Loucy (cell line): Measurements from ENCODE around the gene SULT2B1.

Experiments used
- H2AFZ ChIP-seq: fragments of 200-600 bp; sonication (generic); 2 replicates; pipeline ENCODE4 v1.6.0; 2016; ENCODE audit warnings: antibody characterized with exemption, mild to moderate bottlenecking, low read length, moderate library complexity
- H3F3A ChIP-seq: fragments of 200-600 bp; 2 replicates; pipeline ENCODE4 v1.6.0; 2016; ENCODE audit warnings: antibody characterized with exemption, low read depth, mild to moderate bottlenecking
- H3K27me3 ChIP-seq: fragments of 200-600 bp; sonication (generic); 2 replicates; pipeline ENCODE4 v1.6.1; 2014; ENCODE audit warnings: low read length, mild to moderate bottlenecking; ENCODE audit not compliant: insufficient read depth, poor library complexity, severe bottlenecking
- H3K36me3 ChIP-seq: fragments of 200-600 bp; sonication (generic); 2 replicates; pipeline ENCODE4 v1.6.1; 2016; ENCODE audit warnings: low read length; ENCODE audit not compliant: insufficient read depth
- H3K4me1 ChIP-seq: fragments of 200-600 bp; sonication (generic); 2 replicates; pipeline ENCODE4 v1.5.1; 2014; ENCODE audit warnings: low read length, mild to moderate bottlenecking; ENCODE audit not compliant: insufficient read depth, poor library complexity, severe bottlenecking
- H3K4me2 ChIP-seq: fragments of 200-600 bp; sonication (generic); 2 replicates; pipeline ENCODE4 v1.6.0; 2014; ENCODE audit warnings: antibody characterized with exemption, low read length, low read depth, mild to moderate bottlenecking; ENCODE audit not compliant: poor library complexity, severe bottlenecking
- H3K4me3 ChIP-seq: fragments of 200-600 bp; sonication (generic); 2 replicates; pipeline ENCODE4 v1.5.1; 2014; ENCODE audit warnings: low read length, mild to moderate bottlenecking, mixed read lengths; ENCODE audit not compliant: poor library complexity, severe bottlenecking
- H3K79me2 ChIP-seq: fragments of 200-600 bp; sonication (generic); 2 replicates; pipeline ENCODE4 v1.6.1; 2014; ENCODE audit warnings: low read length; ENCODE audit not compliant: insufficient read depth
- H3K9ac ChIP-seq: fragments of 200-600 bp; sonication (generic); 2 replicates; pipeline ENCODE4 v1.6.0; 2014; ENCODE audit warnings: mild to moderate bottlenecking, low read depth, low read length, moderate library complexity; ENCODE audit not compliant: poor library complexity, severe bottlenecking
- H3K9me2 ChIP-seq: fragments of 200-600 bp; sonication (generic); replicated peaks from 2 replicates; pipeline ENCODE4 v1.6.1; 2016; ENCODE audit warnings: low read depth, low read length, mixed read lengths
- H3K9me3 ChIP-seq: fragments of 200-600 bp; sonication (generic); 2 replicates; pipeline ENCODE4 v1.6.1; 2014; ENCODE audit warnings: mild to moderate bottlenecking, antibody characterized with exemption, low read length, low read depth; ENCODE audit not compliant: insufficient read depth
- H4K20me1 ChIP-seq: fragments of 200-600 bp; sonication (generic); 2 replicates; pipeline ENCODE4 v1.6.0; 2014; ENCODE audit warnings: antibody characterized with exemption, low read length, mild to moderate bottlenecking; ENCODE audit not compliant: insufficient read depth, poor library complexity, severe bottlenecking
- EZH2phosphoT487 ChIP-seq: fragments of 200-600 bp; IDR thresholded peaks from 2 replicates; pipeline ENCODE4 v1.6.1; 2018; ENCODE audit warnings: antibody characterized with exemption, mild to moderate bottlenecking, moderate library complexity, borderline replicate concordance
- TF ChIP-seq, protein P1 (sequence below): fragments of 200-600 bp; sonication (generic); conservative IDR thresholded peaks from 2 replicates; pipeline ENCODE4 v1.5.1; 2014; ENCODE audit warnings: mild to moderate bottlenecking, antibody characterized with exemption, low read length

SULT2B1 gene

GRCh38 chr19:48552406-48553322 is 692 bp downstream of the SULT2B1 start:
- H3K36me3 ChIP-seq, result no peaks in the 10 kb centered on the region
- H2AFZ ChIP-seq, result no peak overlapping the region
- H3K27me3 ChIP-seq, result no peaks in the 10 kb centered on the region
- H3K4me2 ChIP-seq, result no peak overlapping the region
- no peaks in the 10 kb centered on the region for H3F3A ChIP-seq
- no peak overlapping the region for H3K4me3 ChIP-seq
- TF ChIP-seq EZH2phosphoT487, result no peak
- TF ChIP-seq, protein P1, sequence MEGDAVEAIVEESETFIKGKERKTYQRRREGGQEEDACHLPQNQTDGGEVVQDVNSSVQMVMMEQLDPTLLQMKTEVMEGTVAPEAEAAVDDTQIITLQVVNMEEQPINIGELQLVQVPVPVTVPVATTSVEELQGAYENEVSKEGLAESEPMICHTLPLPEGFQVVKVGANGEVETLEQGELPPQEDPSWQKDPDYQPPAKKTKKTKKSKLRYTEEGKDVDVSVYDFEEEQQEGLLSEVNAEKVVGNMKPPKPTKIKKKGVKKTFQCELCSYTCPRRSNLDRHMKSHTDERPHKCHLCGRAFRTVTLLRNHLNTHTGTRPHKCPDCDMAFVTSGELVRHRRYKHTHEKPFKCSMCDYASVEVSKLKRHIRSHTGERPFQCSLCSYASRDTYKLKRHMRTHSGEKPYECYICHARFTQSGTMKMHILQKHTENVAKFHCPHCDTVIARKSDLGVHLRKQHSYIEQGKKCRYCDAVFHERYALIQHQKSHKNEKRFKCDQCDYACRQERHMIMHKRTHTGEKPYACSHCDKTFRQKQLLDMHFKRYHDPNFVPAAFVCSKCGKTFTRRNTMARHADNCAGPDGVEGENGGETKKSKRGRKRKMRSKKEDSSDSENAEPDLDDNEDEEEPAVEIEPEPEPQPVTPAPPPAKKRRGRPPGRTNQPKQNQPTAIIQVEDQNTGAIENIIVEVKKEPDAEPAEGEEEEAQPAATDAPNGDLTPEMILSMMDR, result no peak
- no peaks in the 10 kb centered on the region for H3K9me2 ChIP-seq
- no peaks in the 10 kb centered on the region for H3K79me2 ChIP-seq
- H4K20me1 ChIP-seq, result no peaks in the 10 kb centered on the region
- H3K9ac ChIP-seq, result no peak overlapping the region
- H3K9me3 ChIP-seq, result no peaks in the 10 kb centered on the region
- H3K4me1 ChIP-seq, result no peaks in the 10 kb centered on the region

DNA sequence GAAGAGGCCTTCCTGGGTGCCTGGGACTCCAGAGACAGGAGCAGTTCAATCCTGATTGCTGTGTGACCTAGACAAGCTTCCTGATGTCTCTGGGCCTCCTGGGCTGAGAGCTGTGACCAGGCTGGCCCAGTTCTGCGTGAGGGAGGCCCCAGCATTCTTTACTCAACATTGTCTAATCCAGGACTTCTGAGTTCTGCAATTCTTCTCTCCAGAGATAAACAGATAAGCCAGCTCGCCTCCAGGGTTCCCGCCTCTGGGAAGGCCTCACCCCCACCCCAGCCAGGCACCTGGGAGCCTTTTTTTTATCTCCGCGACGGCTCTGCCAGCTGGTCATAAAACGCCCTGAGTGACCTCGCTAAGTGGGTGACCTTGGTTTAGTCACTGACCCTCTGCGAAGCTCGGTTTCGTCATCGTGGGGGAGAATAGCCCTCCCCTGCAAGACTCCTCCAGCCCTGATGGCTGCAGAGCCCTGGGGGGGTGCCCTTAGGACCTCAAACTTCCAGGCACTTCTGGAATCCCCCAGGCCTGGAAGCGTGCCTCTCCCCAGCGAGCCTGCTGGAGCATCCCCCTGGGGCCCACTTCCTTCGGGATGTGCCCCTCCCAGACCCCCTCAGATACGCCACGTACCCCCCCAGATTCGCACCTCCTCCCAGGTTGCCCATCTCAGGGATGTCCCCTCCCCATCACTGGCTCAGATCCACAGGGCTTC is 1.9 kb downstream of the SULT2B1 start:
- Histone ChIP-seq H3K9me3 (no peaks in the 10 kb centered on the region), H3F3A (no peaks in the 10 kb centered on the region), H3K4me2 (no peak overlapping the region), H3K79me2 (no peaks in the 10 kb centered on the region), H3K4me1 (no peaks in the 10 kb centered on the region), H3K27me3 (no peaks in the 10 kb centered on the region), H3K4me3 (no peak overlapping the region), H4K20me1 (no peaks in the 10 kb centered on the region), H3K9ac (no peak overlapping the region), H3K36me3 (no peaks in the 10 kb centered on the region), H2AFZ (no peak overlapping the region), H3K9me2 (no peaks in the 10 kb centered on the region)
- TF ChIP-seq, protein P1, result no peak
- no peak for TF ChIP-seq EZH2phosphoT487

- Histone ChIP-seq H3K4me3 (no peak overlapping the region), H4K20me1 (no peaks in the 10 kb centered on the region), H3K27me3 (no peaks in the 10 kb centered on the region), H3F3A (no peaks in the 10 kb centered on the region), H3K9me2 (no peaks in the 10 kb centered on the region), H3K9ac (no peak overlapping the region), H3K9me3 (no peaks in the 10 kb centered on the region), H3K4me2 (no peak overlapping the region), H2AFZ (no peak overlapping the region), H3K36me3 (no peaks in the 10 kb centered on the region), H3K4me1 (no peaks in the 10 kb centered on the region), H3K79me2 (no peaks in the 10 kb centered on the region)
- TF ChIP-seq, protein P1, result no peak
- TF ChIP-seq EZH2phosphoT487, result no peak
Observed at GRCh38 chr19:48554385-48555091, 2.6 kb downstream of the SULT2B1 start.
